ELF-1 (cell line): Measurements from ENCODE around the gene NRIP3.
A peak's percentile ranks its signal among the peaks of the same experiment; 100 is the strongest.

Experiments
- DNase-seq: peaks from one replicate; pipeline ENCODE4 v3.0.0-alpha.2; 2016; ENCODE audit warnings: low read depth, low spot score

The NRIP3 gene

DNA sequence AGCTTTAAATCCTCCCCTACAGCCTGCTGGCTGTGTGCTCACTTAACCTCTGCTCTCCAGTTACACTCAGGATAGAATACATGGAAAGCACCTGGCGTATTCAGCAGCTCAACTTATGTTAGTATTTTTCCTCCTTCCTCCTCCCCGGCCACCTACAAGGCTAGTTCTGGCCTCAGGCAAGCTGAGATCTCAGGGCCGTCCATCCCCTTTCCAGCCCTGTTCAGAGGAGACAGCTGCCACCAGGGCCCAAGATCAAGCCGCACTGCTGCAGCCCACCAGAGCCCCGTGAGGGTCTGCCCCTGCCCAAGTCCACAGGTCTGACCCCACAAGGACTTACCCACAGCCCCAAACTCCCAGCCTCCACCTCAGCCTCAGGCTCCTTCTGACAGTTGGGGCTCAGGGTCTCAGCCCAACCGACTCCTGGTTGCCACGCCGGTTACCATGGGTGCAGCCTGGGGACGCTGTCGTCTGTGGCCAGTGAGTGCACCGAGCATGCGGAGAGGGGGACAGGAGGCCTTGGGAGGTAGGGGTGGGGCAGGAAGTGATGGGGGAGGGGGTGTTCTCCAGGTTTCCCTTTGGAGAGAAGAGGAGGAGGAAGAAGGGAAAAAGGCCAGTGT is 71.1 kb downstream of the NRIP3 start, which contains the start of gene C11orf16:
C11orf16 (minus strand) TSS at position 384 of the 617 bp plus-strand sequence. CDS start 639 bp downstream, outside the sequence.
- peak; percentile 79 for DNase-seq
